Measurements from ENCODE around the gene MOB3A.

DNA sequence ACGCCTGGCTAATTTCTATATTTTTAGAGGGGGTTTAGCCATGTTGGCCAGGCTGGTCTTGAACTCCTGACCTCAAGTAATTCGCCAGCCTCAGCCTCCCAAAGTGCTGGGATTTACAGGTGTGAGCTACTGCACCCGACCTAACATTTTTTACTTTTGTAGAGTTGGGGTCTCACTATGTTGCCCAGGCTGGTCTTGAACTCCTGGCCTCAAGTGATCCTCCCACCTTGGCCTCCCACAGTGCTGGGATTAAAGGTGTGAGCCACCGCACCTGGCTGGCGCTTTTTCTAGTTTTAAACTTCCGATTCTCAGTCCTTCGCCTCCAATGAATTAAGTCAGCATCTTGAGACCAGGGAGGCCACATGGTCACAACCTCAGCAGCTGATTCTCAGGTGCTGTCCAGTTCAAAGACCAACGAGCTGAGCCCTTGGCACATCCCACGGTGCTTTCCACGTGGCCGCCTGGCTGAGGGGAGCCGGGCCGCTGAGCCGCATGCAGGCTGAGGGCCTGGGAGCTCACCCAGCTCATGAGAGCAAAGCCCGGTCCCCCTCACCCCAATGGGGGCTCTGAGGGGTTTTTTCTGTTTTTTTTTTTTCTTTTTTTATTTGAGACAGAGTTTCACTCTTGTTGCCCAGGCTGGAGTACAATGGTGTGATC, 46.2 kb upstream of the MOB3A start:
- no peak for TF ChIP-seq POLR2A (IDR thresholded peaks at IDR 0.05)
- TF ChIP-seq, protein P1, sequence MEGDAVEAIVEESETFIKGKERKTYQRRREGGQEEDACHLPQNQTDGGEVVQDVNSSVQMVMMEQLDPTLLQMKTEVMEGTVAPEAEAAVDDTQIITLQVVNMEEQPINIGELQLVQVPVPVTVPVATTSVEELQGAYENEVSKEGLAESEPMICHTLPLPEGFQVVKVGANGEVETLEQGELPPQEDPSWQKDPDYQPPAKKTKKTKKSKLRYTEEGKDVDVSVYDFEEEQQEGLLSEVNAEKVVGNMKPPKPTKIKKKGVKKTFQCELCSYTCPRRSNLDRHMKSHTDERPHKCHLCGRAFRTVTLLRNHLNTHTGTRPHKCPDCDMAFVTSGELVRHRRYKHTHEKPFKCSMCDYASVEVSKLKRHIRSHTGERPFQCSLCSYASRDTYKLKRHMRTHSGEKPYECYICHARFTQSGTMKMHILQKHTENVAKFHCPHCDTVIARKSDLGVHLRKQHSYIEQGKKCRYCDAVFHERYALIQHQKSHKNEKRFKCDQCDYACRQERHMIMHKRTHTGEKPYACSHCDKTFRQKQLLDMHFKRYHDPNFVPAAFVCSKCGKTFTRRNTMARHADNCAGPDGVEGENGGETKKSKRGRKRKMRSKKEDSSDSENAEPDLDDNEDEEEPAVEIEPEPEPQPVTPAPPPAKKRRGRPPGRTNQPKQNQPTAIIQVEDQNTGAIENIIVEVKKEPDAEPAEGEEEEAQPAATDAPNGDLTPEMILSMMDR (IDR thresholded peaks at IDR 0.05): no peak
